ENCODE measurements around the gene CCDC40.
A peak's percentile ranks its signal among the peaks of the same experiment; 100 is the strongest.

CCDC40 gene

GRCh38 chr17:80002070-80002641, 34.3 kb upstream of the CCDC40 start:
- no peak for DNase-seq

GRCh38 chr17:80002690-80003490, 33.6 kb upstream of the CCDC40 start:
- DNase-seq = no peak

DNA sequence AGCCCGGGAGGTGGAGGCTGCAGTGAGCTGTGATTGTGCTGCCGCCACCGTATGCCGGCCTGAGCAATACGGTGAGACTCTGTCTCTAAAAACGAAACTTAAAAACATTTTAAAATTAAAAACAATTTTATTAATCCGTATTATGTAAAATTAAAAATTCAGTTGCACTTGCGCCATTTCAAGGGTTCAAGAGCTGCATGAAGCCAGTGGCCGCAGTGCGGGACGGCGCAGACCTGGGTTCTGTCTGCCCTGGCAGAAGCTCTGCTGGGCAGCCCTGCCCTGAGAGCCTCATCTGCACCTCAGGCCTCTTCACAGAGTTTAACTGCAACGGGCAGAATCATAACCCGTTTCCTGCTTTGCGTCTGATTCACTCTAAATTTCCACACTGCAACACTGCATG, 32.5 kb upstream of the CCDC40 start:
- no peak for DNase-seq

GRCh38 chr17:80005360-80006338, 30.8 kb upstream of the CCDC40 start:
- peak; percentile 76 for DNase-seq

DNA sequence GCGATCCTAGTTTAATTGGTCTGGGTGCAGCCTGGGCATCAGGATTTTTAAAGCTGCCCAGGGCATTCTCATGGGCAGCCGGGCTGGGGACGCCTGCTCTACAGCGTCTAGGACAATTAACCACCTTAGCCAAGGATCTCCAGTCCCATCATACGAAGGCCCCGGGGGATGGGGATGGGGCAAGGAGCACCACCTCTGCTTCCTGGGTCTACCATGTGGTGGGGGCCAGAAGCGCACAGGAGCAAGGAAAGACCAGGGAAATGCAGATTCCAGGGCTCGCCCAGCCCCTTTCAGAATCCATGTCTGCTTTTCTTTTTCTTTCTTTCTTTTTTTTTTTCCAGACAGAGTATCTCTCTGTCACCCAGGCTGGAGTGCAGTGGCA, 30.1 kb upstream of the CCDC40 start:
- DNase-seq = no peak

DNA sequence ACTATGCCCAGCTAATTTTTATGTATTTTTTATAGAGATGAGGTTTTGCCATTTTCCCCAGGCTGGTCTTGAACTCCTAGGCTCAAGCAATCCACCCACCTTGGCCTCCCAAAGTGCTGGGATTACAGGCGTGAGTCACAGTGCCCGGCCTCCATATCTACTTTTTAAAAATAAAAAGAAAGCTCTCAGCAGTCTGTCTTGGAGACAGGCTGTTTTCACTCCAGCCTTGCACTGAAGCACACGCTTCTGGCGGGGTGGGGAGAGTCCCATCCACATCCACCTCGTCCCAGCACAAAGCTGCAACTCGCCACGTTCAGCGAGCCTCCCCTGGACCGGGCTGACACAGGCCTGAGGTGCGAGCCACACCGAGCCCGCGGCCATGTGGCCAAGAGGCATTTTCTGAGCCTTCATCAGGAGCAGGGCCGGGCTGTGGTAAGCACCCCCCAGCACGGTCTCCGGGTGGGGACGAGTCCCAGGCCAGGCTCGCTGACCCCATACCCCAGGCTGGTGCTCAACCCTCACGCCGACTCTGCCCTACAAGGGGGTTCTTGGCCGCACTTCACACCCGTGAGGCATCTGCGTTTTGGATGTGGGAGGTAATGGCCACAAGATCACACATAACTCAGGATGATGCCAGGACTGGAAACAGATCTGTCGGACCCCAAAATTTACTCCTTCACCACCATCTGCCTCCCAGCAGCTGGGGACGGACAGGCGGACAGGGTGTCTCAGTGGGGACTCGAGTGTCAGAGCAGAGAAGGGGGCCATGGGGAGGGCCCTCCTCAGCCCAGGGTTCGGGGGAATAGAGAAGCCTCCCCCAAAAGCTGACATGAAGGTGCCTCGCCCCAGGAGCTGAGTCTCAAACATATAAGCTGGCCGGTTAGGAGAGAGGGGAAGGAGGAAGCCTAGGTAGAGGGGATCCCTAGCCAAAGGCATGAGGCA, 29.4 kb upstream of the CCDC40 start:
- DNase-seq = no peak

DNA sequence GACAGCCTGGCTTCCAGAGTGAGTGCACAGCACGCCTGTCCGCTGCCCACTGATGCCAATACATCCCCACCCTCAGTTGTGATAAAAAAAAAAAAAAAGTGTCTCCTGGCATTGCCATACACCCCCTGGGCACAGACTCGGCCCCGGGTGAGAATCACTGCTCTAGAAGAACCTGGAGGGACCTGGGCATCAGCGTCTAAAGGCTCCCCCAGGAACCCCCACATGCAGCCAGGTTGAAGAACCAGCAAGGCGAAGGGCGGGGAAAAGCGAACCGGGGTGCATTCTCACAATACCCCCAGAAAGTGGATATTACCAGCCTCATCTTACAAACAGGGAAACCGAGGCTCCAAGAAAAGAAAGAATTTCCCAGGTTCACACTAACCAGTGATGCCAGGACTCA, 28.5 kb upstream of the CCDC40 start:
- DNase-seq = no peak

- DNase-seq = peak; percentile 91
Observed at GRCh38 chr17:80008383-80008840, 28.0 kb upstream of the CCDC40 start.

DNA sequence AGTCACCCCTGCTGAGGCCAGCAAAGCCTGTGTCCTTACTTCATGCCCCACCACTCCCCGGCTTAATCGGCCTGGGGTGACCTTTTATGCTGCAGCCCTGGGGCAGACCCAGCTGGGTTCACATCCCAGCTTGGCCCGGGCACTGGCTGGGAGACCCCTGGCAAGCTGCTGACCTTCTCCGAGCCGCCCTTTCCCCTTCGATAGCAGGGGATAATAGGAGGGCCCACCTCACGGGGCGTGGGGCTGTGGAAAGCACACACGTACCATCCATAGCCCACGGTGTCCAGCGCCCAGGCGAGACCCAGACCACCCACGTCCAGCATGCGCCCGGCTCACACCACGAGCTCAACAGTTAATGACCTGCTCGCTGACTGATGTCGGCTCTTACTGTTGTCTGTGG, 27.6 kb upstream of the CCDC40 start:
- DNase-seq = no peak

DNA sequence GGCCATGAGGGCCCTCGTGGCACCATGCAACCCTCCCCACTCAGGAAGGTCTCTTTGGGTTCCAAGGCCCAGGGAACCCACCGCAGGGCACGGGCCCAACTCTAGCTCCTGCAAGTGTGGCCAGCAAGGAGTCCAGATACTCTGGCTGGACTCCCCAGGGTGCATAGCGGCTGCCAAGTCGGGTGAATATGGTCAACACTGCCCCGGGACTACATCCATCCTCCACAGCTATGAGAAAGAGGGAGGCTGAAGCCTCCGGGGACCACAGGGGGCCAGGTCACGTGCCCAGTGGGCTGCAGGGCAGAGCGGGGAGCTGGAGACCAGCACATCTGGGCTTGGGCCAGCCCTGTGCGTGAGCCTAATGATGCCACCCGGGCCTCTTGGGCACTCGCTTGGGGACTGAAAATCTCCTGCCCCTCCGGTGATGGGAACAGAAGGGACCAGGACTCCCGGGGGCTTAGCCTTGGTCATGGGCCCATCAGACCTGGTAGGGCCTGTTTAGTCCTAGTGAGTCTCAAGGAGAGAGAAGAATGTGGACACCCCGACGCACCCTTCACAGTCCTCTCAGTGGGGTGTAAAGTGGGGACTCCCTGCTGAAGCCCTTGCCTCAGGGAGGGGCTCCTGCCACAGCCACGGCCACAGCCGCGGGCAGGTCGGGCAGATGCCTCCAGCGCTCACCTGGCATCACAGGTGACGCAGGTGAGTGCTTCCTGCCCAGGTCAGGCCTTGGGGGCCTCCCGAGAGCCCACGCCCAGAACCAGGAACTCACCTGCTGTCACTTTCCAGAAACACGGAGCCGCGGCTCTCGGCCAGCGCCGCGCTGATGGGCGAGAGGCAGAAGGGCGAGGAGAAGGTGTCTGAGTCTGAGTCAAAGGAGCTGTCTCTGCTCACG, 26.8 kb upstream of the CCDC40 start:
- DNase-seq = no peak

DNA sequence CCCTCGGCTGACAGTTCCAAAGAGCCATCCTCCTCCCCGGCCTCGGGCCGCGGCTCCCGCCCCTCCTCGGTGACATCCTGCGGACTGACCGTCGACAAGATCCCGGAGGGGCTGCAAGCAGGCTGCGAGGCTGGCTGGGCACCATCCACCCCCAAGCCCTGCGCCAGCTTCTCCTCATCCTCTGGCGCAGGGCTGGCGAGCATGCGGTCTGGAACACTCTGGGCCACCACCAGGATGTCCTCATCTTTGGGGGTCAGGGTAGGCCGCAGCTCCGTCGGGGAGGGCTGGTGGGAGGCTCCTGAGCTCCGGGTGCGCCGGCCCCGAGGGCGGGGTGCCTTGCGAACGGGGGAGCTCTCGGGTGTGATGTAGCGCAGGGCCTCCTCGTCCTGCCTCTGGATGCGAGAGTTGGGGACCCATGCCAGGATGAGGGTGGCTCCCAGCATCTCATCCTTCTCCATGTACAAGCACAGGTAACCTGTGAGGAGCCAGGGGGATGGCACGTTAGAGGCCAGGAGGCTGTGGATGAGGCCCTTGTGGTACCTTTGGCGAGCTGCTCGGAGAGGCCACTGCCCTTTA, 26.1 kb upstream of the CCDC40 start:
- no peak for DNase-seq

DNA sequence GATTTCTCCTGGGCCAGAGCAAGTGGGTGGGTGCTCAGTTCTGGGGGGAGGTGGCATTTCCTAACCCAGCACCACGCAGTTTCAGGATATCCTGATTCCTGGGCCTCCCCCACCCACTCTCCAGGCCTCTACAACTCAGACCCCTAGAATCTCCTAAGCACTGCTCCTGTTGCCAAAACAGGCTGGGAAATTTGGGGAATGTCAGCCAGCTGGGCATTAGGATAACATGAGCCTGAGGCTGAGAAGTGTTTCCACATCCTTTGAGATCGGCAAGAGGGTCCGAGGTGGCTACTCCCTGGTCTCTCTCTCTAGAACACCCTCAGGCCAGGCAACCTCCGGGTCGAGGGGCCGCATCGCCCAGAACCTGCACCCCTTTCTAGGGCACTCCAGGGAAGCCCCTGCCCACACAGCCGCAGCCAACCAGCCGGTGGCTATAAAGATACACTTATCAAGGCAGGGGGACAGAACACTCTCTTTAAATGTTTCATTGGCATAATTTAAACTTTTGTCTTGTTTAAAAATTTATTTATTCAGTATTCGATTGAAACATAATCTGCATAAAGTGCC, 24.4 kb upstream of the CCDC40 start:
- no peak for DNase-seq

DNA sequence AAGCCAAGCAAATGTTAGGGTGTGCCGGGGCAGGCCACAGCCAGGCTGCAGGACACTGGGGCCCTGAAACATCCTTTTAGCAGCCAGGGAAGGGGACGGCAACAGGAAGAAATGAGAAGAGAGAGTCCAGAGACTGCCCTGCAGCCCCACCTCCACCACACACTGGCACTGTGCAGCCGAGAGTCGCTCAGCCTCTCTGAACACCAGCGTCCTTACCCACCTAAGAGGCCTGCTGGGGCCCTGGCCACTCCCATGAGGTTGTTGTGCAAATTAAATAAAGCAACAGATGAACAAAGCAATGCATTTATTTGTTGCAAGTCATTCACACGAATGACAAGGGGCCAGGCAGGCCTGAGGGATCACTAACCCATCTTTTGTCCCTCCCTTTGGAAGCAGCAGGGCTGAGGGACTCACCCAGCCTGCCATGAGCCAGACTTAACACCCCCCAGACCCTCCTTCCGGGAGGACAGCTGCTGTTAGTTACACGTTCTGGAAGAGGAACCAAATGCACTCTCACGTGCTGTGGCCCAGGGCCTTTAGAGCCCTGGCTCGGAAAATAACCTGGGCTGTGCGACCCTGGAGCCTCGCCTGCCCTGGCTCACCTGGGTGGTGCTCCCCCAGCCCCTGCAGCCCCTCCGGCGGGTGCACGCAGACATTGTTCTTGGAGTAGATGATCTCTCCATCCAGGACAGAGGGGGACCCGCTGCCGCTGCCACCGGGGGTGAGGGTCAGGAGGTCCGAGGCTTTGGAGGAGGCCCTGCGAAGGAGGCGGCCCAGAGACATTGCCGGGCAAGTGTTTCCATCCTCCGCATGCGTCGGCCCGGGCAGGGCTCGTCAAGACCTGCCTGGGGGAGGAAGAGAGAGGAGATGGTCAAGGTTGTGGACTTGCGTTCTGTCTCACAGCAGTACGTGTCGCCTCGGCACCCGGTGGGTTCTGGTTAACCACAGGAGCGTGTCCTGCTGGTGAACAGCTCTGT, 23.4 kb upstream of the CCDC40 start:
- no peak for DNase-seq

- DNase-seq = no peak
Observed at GRCh38 chr17:80017226-80018010, 19.0 kb upstream of the CCDC40 start.

DNA sequence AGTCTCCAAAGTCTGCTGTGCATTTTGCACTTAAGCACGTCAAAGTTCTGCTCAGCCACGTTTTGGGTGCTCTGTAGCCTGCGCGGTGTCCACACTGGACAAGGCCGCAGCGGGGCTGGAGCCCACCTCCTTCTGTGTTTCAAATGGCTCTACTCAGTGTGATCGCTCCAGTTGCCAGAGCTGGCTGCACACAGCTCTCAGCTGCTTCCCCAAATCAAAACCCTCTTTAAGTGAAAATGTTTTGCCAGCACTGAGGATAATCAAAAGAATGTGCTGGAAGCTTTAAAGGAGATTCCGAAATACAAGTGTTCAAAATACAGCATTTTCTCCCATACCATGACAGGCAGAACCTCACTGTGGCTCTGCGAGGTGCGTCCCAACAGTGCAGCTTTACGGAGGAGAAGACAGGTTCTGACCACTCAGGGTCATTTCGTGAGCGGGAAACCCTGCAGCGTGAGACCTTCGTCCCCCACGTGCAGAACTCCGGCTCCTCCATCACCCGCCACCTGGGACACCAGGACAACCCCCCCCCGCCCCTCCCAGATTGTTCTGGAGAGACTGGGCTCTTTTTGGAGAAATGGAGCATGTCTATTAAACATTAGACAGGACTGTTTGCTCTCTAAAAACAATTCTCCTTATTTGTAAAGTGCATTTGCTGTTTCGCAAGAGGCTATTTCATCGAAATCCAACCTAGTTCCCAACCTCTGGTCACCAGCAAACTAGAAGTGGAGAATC, 17.4 kb upstream of the CCDC40 start:
- no peak for DNase-seq

GRCh38 chr17:80021600-80021999, 14.8 kb upstream of the CCDC40 start:
- no peak for DNase-seq

DNA sequence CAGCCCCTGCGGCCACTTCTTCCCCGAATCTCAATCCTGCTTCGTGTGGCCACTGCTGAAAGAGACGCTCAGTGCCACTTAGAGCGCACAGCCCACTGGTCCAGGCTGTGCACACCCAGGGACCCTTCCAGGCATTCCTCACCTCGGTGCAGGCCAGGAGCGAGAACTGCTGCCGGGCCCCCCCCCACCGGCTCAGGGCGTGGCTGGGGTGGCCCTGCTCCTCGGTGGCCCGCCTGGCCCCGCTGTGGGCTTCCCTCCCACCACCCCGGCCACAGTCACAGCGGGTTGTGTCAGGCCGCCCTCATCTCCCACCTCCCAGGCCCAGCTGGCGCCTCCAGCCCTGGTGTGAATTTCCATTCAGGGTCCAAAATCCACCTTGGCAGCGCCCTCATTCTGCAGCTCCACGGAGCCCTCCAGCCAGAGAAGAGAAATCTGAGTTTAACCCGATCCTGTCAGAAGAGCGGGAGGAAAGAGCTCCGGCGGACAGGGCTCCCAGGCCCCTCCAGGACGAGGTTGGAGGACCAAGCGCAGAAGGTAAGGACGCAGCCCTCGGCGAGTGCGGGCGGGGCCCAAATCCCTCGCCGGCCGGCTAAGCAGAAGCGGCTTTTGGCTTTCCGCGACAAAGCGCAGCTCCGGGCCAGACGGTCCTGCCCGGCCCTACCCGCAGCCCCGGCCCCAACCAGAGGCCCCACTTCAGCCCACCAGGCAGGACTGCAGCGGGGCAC, 12.8 kb upstream of the CCDC40 start:
- no peak for DNase-seq

Measured in islet precursor cell (in vitro differentiated cells).